ENCODE measurements around the gene SLC22A7. TPM values are rescaled to one million over a fixed set of nuclear protein-coding genes. Genes with fewer than 3 reads are reported as not detected.
A peak's percentile ranks its signal among the peaks of the same experiment; 100 is the strongest.

SLC22A7 gene
- total RNA-seq, 1 donor from 2014 or later, result not detected

DNA sequence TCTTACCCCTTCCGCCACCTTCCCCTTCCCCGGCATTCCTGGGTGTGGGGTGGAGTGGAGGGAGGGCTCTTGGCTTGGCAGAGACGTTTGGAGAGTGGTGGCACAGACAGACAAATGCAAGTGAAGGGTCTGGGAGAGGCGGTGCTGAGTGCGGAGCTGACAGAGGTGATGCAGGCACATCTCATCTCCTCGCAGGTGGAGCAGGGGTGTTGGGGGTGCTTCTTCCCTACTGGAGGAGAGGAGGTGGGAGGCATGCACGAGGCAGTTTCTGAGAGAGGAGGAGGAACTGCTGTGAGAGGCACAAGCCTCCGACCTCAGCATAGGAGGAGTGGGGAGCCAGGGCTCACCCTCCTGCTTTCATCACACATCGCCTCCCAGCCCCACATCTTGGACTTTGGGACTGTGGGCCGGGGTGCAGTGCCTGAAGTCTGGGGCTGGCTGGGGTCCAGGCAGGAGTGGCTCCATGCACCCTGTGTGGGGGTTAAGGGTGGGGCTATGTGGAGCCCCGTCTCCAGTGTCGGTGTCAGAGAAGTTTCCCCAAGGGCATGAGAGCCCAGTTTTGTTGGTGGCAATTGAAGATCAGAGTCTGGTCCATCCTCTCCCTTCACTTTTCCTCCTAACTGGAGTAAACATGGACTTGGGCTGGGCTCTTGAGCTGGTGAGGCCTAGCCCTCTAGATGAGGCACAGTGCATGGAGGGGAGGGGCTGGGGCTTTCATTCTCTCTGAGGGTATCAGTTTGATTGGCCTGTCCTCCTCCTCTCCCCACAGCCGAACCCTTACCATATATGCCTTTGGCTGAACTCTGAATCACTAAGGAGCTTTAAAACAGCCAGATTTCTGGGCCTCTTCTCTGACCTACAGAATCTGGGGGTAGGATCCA, 20.2 kb upstream of the SLC22A7 start:
- TF ChIP-seq, protein P1, sequence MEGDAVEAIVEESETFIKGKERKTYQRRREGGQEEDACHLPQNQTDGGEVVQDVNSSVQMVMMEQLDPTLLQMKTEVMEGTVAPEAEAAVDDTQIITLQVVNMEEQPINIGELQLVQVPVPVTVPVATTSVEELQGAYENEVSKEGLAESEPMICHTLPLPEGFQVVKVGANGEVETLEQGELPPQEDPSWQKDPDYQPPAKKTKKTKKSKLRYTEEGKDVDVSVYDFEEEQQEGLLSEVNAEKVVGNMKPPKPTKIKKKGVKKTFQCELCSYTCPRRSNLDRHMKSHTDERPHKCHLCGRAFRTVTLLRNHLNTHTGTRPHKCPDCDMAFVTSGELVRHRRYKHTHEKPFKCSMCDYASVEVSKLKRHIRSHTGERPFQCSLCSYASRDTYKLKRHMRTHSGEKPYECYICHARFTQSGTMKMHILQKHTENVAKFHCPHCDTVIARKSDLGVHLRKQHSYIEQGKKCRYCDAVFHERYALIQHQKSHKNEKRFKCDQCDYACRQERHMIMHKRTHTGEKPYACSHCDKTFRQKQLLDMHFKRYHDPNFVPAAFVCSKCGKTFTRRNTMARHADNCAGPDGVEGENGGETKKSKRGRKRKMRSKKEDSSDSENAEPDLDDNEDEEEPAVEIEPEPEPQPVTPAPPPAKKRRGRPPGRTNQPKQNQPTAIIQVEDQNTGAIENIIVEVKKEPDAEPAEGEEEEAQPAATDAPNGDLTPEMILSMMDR (conservative IDR thresholded peaks at IDR 0.05), result no peak
- Mint-ChIP-seq H3K36me3 (no peaks in the 10 kb centered on the region), H3K9me3 (no peaks in the 10 kb centered on the region), H3K4me1 (ENCODE audit: unreplicated experiment) (peaks cover 14% of the 10 kb centered on the region), H3K27me3 (peaks cover 66% of the 10 kb centered on the region), H3K27ac (peak overlapping the region; percentile 7), H3K4me3 (peak overlapping the region; percentile 39)
- no peak for DNase-seq (ENCODE audit: extremely low spot score, unreplicated experiment)

DNA sequence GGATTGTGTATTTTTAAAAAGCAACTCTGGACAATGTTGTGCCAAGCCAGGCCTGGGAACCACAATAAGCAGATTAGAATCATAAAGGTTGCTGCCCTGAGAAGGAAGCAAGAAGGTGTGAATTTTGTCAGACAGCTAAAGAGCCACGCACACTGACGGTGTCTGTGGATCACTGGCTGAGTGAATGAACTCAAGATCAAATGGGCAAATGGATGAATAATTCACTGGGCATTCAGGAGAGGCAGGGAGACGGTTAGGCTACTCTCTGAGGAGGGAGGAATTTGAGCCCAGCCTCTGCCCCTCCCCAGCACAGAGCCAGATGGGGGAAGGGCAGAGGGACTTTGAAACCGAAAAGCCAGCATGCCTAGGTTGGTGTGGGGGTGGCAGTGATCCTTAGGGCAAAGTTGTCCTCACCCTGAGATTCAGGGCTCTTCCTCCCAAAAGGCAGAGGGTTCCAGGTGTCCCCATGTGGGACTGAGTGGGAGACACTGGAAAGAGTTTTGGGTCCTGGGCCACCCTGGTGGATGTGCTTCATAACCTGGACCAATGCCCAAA, 19.5 kb upstream of the SLC22A7 start:
- peak overlapping the region; percentile 7 for H3K27ac Mint-ChIP-seq
- peaks cover 60% of the 10 kb centered on the region for H3K27me3 Mint-ChIP-seq
- TF ChIP-seq, protein P1 (conservative IDR thresholded peaks at IDR 0.05), result no peak
- H3K36me3 Mint-ChIP-seq, result no peaks in the 10 kb centered on the region
- no peak overlapping the region for H3K4me3 Mint-ChIP-seq
- no peak for DNase-seq (ENCODE audit: extremely low spot score, unreplicated experiment)
- H3K4me1 Mint-ChIP-seq (ENCODE audit: unreplicated experiment), result peaks cover 14% of the 10 kb centered on the region
- no peaks in the 10 kb centered on the region for H3K9me3 Mint-ChIP-seq

DNA sequence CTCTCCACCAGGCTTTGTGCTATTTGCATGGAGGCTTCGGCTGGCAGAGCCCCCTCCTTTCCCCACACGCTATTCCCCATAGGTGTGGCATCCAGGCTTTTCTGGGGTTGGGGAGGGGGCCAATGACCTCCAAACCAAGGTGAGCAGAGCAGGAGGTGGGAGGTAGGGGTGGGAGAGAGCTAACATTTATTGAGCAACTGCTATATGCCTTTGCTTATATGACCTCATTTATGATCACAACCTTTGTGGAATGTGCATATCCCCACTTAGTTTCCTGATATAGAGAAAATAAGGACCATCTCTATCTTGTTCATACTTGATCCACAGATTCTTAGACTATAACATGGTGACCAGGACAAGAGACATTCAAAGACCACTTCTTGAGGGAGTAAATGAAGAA, 17.8 kb upstream of the SLC22A7 start:
- Mint-ChIP-seq H3K4me3 (no peak overlapping the region), H3K36me3 (no peaks in the 10 kb centered on the region), H3K4me1 (ENCODE audit: unreplicated experiment) (peaks cover 14% of the 10 kb centered on the region), H3K27me3 (peaks cover 49% of the 10 kb centered on the region), H3K9me3 (no peaks in the 10 kb centered on the region), H3K27ac (no peak overlapping the region)
- TF ChIP-seq, protein P1 (conservative IDR thresholded peaks at IDR 0.05), result no peak
- DNase-seq (ENCODE audit: extremely low spot score, unreplicated experiment), result no peak

DNA sequence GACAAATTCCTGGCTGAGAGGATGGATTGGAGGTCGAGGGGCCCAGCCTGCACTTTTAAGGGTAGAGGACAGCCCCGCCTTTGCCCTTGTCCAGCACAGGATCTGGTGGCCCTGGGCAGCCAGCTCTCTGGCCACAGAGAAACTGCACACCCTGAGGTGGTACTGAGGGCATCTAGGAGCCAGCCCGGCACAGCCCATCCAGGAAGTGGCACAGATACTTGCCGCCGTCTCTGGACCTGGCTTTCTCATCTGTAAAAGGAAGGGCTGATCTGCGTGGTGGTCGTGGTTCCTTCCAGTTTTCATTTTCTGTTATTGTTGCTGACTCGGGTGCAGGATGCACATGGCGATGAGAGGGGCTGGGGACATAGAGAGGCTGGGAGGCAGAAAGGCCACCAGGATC, 16.0 kb upstream of the SLC22A7 start:
- Mint-ChIP-seq H3K27ac (no peak overlapping the region), H3K4me1 (ENCODE audit: unreplicated experiment) (peaks cover 11% of the 10 kb centered on the region), H3K27me3 (peaks cover 49% of the 10 kb centered on the region), H3K9me3 (no peaks in the 10 kb centered on the region), H3K4me3 (no peak overlapping the region), H3K36me3 (no peaks in the 10 kb centered on the region)
- DNase-seq (ENCODE audit: extremely low spot score, unreplicated experiment), result no peak
- TF ChIP-seq, protein P1 (conservative IDR thresholded peaks at IDR 0.05), result no peak

DNA sequence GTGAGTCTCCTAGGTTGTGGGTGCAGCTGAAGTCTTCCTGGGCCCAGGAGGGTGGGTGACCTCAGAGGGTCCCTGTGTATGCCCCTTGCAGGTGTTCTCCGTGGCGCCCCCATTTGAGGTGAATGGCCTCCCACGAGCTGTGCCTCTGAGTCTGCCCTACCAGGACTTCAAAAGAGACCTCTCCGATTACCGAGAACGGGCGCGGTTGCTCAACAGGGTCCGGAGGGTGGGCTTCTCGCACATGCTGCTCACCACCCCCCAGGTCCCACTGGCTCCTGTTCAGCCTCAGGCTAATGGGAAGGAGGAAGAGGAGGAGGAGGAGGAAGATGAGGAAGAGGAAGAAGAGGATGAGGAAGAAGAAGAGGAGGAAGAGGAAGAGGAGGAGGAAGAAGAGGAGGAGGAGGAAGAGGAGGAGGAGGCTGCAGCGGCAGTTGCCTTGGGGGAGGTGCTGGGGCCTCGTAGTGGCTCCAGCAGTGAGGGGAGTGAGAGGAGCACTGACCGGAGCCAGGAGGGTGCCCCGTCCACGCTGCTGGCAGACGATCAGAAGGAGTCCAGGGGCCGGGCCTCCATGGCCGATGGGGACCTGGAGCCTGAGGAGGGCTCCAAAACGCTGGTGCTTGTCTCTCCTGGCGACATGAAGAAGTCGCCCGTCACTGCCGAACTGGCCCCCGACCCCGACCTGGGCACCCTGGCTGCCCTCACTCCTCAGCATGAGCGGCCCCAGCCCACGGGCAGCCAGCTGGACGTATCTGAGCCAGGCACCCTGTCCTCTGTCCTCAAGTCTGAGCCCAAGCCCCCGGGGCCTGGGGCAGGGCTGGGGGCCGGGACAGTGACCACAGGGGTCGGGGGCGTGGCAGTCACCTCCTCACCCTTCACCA, 15.2 kb upstream of the SLC22A7 start:
- Mint-ChIP-seq H3K27me3 (peaks cover 46% of the 10 kb centered on the region), H3K4me3 (no peak overlapping the region), H3K36me3 (no peaks in the 10 kb centered on the region)

More for the DNA sequence above, 15.2 kb upstream of the SLC22A7 start:
- Mint-ChIP-seq H3K27ac (no peak overlapping the region), H3K9me3 (no peaks in the 10 kb centered on the region), H3K4me1 (ENCODE audit: unreplicated experiment) (peaks cover 12% of the 10 kb centered on the region)
- TF ChIP-seq, protein P1 (conservative IDR thresholded peaks at IDR 0.05), result no peak
- DNase-seq (ENCODE audit: extremely low spot score, unreplicated experiment), result no peak

All from type B pancreatic cell (in vitro differentiated cells).